ENCODE measurements around the gene SLC6A19. TPM values are rescaled to one million over a fixed set of nuclear protein-coding genes. Genes with fewer than 3 reads are reported as not detected.

The SLC6A19 gene
- total and polyA plus RNA-seq, 2 of the 13 experiments (the other 11 are each of a cell fraction or from before 2014, with no cell fraction given): 0.02 TPM; not detected in 1

DNA sequence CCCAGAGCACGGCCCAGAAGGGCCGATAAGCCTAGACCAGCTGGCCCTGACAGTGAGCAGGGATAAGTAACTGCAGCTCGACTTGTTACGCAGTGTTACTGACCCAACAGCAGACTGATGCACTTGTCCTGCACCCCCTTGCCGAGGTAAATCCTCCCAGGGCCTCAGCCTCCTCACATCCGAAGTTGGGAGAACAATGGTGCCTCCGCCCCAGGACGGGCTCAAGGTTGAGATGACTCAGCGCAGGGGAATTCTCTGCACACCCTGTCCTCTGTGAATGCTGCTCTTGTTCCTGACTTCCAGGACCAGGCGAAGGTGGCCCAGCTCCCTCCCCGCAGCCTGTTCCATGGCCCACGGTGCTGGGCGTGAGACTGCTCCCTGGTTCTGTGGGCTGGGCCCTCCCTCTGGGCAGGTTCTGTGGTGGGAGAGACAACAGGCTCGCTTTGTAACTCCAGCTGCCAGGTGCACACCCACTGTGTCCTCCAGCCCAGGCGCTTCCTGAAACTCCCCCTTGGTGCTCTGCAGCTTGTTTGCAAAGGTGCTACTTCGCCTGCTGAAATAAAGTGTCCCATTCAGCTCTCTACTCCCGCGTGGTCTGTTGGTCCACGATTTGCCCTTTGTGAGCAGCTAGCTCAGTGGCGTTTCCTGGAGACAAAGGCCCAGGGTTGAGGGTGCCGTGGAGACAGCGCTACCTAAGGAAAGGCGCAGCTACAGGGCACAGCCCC is 40.1 kb upstream of the SLC6A19 start (continued):
- TF ChIP-seq RARG (CRISPR knock-in tag; IDR thresholded peaks at IDR 0.05; ENCODE audit: low read depth): no peak
- TF ChIP-seq FOXO1 (CRISPR knock-in tag; IDR thresholded peaks at IDR 0.05): peak; percentile 50; the same call in 1 of the 2 replicates
- TF ChIP-seq, protein P1, sequence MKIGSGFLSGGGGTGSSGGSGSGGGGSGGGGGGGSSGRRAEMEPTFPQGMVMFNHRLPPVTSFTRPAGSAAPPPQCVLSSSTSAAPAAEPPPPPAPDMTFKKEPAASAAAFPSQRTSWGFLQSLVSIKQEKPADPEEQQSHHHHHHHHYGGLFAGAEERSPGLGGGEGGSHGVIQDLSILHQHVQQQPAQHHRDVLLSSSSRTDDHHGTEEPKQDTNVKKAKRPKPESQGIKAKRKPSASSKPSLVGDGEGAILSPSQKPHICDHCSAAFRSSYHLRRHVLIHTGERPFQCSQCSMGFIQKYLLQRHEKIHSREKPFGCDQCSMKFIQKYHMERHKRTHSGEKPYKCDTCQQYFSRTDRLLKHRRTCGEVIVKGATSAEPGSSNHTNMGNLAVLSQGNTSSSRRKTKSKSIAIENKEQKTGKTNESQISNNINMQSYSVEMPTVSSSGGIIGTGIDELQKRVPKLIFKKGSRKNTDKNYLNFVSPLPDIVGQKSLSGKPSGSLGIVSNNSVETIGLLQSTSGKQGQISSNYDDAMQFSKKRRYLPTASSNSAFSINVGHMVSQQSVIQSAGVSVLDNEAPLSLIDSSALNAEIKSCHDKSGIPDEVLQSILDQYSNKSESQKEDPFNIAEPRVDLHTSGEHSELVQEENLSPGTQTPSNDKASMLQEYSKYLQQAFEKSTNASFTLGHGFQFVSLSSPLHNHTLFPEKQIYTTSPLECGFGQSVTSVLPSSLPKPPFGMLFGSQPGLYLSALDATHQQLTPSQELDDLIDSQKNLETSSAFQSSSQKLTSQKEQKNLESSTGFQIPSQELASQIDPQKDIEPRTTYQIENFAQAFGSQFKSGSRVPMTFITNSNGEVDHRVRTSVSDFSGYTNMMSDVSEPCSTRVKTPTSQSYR (CRISPR knock-in tag; IDR thresholded peaks at IDR 0.05; ENCODE audit: borderline replicate concordance): 0 out of 2 replicates have a peak, but pooled peaks have one; percentile 26
- TF ChIP-seq JUNB (CRISPR knock-in tag; IDR thresholded peaks at IDR 0.05; ENCODE audit: borderline replicate concordance): peak; percentile 98
- peak; percentile 22; the same call in 1 of the 2 replicates for TF ChIP-seq ZSCAN25 (CRISPR knock-in tag; IDR thresholded peaks at IDR 0.05)
- TF ChIP-seq ZNF17 (CRISPR knock-in tag; IDR thresholded peaks at IDR 0.05): no peak
- TF ChIP-seq RFXAP (CRISPR knock-in tag; IDR thresholded peaks at IDR 0.05; ENCODE audit: borderline replicate concordance): no peak
- peak; percentile 64; the same call in 1 of the 2 replicates for TF ChIP-seq ZNF292 (CRISPR knock-in tag; IDR thresholded peaks at IDR 0.05; ENCODE audit: borderline replicate concordance, low read depth)
- TF ChIP-seq, protein P2, sequence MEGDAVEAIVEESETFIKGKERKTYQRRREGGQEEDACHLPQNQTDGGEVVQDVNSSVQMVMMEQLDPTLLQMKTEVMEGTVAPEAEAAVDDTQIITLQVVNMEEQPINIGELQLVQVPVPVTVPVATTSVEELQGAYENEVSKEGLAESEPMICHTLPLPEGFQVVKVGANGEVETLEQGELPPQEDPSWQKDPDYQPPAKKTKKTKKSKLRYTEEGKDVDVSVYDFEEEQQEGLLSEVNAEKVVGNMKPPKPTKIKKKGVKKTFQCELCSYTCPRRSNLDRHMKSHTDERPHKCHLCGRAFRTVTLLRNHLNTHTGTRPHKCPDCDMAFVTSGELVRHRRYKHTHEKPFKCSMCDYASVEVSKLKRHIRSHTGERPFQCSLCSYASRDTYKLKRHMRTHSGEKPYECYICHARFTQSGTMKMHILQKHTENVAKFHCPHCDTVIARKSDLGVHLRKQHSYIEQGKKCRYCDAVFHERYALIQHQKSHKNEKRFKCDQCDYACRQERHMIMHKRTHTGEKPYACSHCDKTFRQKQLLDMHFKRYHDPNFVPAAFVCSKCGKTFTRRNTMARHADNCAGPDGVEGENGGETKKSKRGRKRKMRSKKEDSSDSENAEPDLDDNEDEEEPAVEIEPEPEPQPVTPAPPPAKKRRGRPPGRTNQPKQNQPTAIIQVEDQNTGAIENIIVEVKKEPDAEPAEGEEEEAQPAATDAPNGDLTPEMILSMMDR (CRISPR knock-in tag; IDR thresholded peaks at IDR 0.05): peak; percentile 15
- peak; percentile 16; the same call in 1 of the 2 replicates for TF ChIP-seq RAD21 (CRISPR knock-in tag; IDR thresholded peaks at IDR 0.05)
- TF ChIP-seq, protein P3, sequence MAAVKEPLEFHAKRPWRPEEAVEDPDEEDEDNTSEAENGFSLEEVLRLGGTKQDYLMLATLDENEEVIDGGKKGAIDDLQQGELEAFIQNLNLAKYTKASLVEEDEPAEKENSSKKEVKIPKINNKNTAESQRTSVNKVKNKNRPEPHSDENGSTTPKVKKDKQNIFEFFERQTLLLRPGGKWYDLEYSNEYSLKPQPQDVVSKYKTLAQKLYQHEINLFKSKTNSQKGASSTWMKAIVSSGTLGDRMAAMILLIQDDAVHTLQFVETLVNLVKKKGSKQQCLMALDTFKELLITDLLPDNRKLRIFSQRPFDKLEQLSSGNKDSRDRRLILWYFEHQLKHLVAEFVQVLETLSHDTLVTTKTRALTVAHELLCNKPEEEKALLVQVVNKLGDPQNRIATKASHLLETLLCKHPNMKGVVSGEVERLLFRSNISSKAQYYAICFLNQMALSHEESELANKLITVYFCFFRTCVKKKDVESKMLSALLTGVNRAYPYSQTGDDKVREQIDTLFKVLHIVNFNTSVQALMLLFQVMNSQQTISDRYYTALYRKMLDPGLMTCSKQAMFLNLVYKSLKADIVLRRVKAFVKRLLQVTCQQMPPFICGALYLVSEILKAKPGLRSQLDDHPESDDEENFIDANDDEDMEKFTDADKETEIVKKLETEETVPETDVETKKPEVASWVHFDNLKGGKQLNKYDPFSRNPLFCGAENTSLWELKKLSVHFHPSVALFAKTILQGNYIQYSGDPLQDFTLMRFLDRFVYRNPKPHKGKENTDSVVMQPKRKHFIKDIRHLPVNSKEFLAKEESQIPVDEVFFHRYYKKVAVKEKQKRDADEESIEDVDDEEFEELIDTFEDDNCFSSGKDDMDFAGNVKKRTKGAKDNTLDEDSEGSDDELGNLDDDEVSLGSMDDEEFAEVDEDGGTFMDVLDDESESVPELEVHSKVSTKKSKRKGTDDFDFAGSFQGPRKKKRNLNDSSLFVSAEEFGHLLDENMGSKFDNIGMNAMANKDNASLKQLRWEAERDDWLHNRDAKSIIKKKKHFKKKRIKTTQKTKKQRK (IDR thresholded peaks at IDR 0.05; ENCODE audit: low read length): no peak
- TF ChIP-seq ISX (CRISPR knock-in tag; conservative IDR thresholded peaks at IDR 0.05): no peak
- peak; percentile 61 for TF ChIP-seq DMAP1 (CRISPR knock-in tag; IDR thresholded peaks at IDR 0.05)
- peak; percentile 82 for TF ChIP-seq ZNF263 (CRISPR knock-in tag; IDR thresholded peaks at IDR 0.05)
- no peak for TF ChIP-seq CREB3 (CRISPR knock-in tag; IDR thresholded peaks at IDR 0.05)
- 0 out of 2 replicates have a peak, but pooled peaks have one; percentile 50 for TF ChIP-seq THAP7 (CRISPR knock-in tag; IDR thresholded peaks at IDR 0.05)
- 0 out of 2 replicates have a peak, but pooled peaks have one; percentile 23 for TF ChIP-seq ZFP41 (CRISPR knock-in tag; IDR thresholded peaks at IDR 0.05; ENCODE audit: borderline replicate concordance)
- TF ChIP-seq RCOR2 (CRISPR knock-in tag; IDR thresholded peaks at IDR 0.05): peak; percentile 92
- TF ChIP-seq ZBTB42 (CRISPR knock-in tag; IDR thresholded peaks at IDR 0.05): no peak
- TF ChIP-seq U2AF1 (optimal IDR thresholded peaks at IDR 0.05; ENCODE audit: low read depth, low read length): peak; percentile 68

Data from HepG2 (cell line).